Sigmoid colon (tissue), 3 donors: ENCODE data around the gene USP31.

ENCODE experiments used
- POLR2A ChIP-seq, 2 donors: fragments of 450-650 bp; IDR thresholded peaks; one replicate each; pipeline ENCODE4 v1.6.1; 2016; ENCODE audit warnings: antibody characterized with exemption in 2 of 2, mild to moderate bottlenecking in 2 of 2, moderate library complexity in 2 of 2
- TF ChIP-seq, protein P1 (sequence below), 4 experiments: fragments of 450-650 bp in 3 of 4; fragments of 200-600 bp in 1 of 4; IDR thresholded peaks; one replicate each; pipeline ENCODE4 v1.5.1; 2016 to 2019; ENCODE audit warnings: antibody characterized with exemption in 4 of 4, mild to moderate bottlenecking in 3 of 4, moderate library complexity in 2 of 4

DNA sequence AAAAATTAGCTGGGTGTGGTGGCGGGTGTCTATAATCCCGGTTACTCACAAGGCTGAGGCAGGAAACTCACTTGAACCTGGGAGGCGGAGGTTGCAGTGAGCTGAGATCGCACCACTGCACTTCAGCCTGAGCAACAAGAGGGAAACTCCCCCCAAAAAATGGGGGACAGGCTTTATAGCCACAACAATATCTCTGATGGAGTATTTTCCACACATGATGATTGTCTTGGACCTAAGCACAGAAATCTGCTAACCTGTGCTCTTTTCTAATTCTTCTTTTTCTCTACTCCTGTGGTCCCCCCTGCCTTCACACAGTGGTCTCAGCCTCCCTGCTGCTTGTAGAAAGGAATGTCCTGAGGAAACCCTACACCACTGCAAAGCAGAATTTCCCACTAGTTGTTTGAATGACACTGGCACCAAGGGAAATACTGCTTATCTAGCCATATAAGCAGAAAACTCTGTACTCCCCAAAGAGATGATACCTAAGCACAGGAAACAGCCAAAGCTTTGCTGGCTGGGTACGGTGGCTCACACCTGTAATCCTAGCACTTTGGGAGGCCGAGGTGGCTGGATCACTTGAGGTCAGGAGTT is 117.6 kb downstream of the USP31 start:
- TF ChIP-seq POLR2A (IDR thresholded peaks at IDR 0.05): no peak
- TF ChIP-seq, protein P1, sequence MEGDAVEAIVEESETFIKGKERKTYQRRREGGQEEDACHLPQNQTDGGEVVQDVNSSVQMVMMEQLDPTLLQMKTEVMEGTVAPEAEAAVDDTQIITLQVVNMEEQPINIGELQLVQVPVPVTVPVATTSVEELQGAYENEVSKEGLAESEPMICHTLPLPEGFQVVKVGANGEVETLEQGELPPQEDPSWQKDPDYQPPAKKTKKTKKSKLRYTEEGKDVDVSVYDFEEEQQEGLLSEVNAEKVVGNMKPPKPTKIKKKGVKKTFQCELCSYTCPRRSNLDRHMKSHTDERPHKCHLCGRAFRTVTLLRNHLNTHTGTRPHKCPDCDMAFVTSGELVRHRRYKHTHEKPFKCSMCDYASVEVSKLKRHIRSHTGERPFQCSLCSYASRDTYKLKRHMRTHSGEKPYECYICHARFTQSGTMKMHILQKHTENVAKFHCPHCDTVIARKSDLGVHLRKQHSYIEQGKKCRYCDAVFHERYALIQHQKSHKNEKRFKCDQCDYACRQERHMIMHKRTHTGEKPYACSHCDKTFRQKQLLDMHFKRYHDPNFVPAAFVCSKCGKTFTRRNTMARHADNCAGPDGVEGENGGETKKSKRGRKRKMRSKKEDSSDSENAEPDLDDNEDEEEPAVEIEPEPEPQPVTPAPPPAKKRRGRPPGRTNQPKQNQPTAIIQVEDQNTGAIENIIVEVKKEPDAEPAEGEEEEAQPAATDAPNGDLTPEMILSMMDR (IDR thresholded peaks at IDR 0.05): no peak
